ENCODE data around the gene CLEC18B.
"Not testable (repeated sequence)": the region's sequence is repeated elsewhere in the genome, so short reads cannot be mapped to it uniquely, and the experiment has no call there.

CLEC18B gene

DNA sequence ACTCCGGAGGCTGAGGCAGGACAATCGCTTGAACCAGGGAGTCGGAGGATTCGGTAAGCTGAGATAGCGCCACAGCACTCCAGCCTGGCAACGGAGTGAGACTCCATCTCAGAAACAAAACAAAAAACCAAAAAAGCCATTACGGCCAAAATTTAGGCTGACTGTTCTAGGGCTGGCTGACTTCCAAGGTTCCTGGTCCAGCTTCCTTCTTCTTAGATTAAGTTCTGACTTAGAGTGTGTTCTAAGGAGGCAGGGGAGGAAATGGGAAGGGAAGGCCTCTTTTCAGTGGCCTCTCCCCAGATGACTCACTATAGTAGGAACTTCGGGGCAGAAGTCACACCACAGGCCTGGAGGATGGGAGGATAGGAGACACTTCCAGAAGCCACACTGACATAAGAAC is 27.7 kb upstream of the CLEC18B start:
- no peak for TF ChIP-seq MYC (IDR thresholded peaks at IDR 0.05; ENCODE audit: low read depth, low read length)
- no peak for TF ChIP-seq CTCF (IDR thresholded peaks at IDR 0.05; ENCODE audit: low read depth, low read length)
- no peak for TF ChIP-seq POLR2A (IDR thresholded peaks at IDR 0.05; ENCODE audit: extremely low read depth, insufficient read length)
- no peak for TF ChIP-seq MAX (IDR thresholded peaks at IDR 0.05; ENCODE audit: low read depth, low read length)
- DNase-seq (ENCODE audit: low read depth) = no peak
- no peak overlapping the region for H3K4me3 ChIP-seq (ENCODE audit: low read depth, low read length)

- no peak for TF ChIP-seq MYC (IDR thresholded peaks at IDR 0.05; ENCODE audit: low read depth, low read length)
- no peak for TF ChIP-seq POLR2A (IDR thresholded peaks at IDR 0.05; ENCODE audit: extremely low read depth, insufficient read length)
- TF ChIP-seq CTCF (IDR thresholded peaks at IDR 0.05; ENCODE audit: low read depth, low read length) = no peak
- TF ChIP-seq MAX (IDR thresholded peaks at IDR 0.05; ENCODE audit: low read depth, low read length) = no peak
These were observed 26.3 kb upstream of the CLEC18B start for GRCh38 chr16:74447578-74447977.

GRCh38 chr16:74446866-74447265 is 25.6 kb upstream of the CLEC18B start:
- no peak for DNase-seq (ENCODE audit: low read depth)
- TF ChIP-seq POLR2A (IDR thresholded peaks at IDR 0.05; ENCODE audit: extremely low read depth, insufficient read length) = no peak
- TF ChIP-seq CTCF (IDR thresholded peaks at IDR 0.05; ENCODE audit: low read depth, low read length) = no peak
- TF ChIP-seq MAX (IDR thresholded peaks at IDR 0.05; ENCODE audit: low read depth, low read length) = no peak
- TF ChIP-seq MYC (IDR thresholded peaks at IDR 0.05; ENCODE audit: low read depth, low read length) = no peak
- H3K4me3 ChIP-seq (ENCODE audit: low read depth, low read length) = no peak overlapping the region

More at GRCh38 chr16:74447578-74447977, 26.3 kb upstream of the CLEC18B start:
- no peak overlapping the region for H3K4me3 ChIP-seq (ENCODE audit: low read depth, low read length)
- DNase-seq (ENCODE audit: low read depth) = no peak

GRCh38 chr16:74443624-74444346 is 22.5 kb upstream of the CLEC18B start:
- DNase-seq (ENCODE audit: low read depth); H3K4me3 ChIP-seq (ENCODE audit: low read depth, low read length): not testable (repeated sequence)

DNA sequence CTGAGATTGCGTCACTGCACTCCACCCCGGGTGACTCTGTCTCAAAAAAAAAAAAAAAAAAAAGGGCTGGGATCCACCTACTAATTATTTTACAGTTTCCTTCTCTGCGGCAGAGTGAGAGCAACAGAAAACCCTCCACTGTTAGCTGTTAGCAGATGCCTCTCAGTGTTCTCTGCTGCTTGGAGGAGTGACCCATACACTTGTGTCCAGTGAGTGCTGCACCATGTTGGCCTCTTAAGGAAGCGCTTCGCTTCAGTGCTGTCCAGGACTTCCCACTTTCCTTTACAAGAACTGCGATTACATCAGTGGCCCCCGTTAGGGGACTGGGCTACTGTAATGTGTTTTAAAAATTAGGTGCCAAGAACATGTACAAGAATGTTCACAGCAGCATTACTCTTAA is 18.4 kb upstream of the CLEC18B start:
- TF ChIP-seq MAX (IDR thresholded peaks at IDR 0.05; ENCODE audit: low read depth, low read length) (no peak), CTCF (IDR thresholded peaks at IDR 0.05; ENCODE audit: low read depth, low read length) (no peak), MYC (IDR thresholded peaks at IDR 0.05; ENCODE audit: low read depth, low read length) (no peak), POLR2A (IDR thresholded peaks at IDR 0.05; ENCODE audit: extremely low read depth, insufficient read length) (no peak)
- H3K4me3 ChIP-seq (ENCODE audit: low read depth, low read length) = no peak overlapping the region
- DNase-seq (ENCODE audit: low read depth) = peak; percentile 65

GRCh38 chr16:74438492-74438979 is 17.3 kb upstream of the CLEC18B start:
- TF ChIP-seq POLR2A (IDR thresholded peaks at IDR 0.05; ENCODE audit: extremely low read depth, insufficient read length) (no peak), MAX (IDR thresholded peaks at IDR 0.05; ENCODE audit: low read depth, low read length) (no peak)
- H3K4me3 ChIP-seq (ENCODE audit: low read depth, low read length) = no peak overlapping the region
- peak; percentile 80 for DNase-seq (ENCODE audit: low read depth)

Data from NB4 (cell line).